ENCODE results near the gene TNFRSF18.
A peak's percentile ranks its signal among the peaks of the same experiment; 100 is the strongest.

Gene TNFRSF18

DNA sequence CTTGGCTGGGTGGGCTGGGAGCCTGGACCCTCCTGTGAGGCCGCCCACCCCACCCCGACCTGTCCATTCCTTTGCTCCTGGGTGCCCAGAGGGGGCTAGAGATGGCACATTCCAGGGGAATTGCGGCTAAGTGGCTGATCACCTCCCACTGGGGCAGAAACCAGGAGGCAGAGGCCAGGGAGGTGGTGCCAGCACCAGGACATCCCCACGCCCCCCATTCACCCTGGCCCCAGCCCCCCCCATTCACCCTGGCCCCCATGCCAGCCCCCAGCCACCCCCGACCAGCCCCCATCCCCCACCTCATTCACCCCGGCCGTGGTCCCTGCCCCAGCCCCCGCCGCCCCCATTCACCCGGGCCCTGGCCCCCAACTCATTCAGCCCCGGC lies 33.9 kb upstream of the TNFRSF18 start:
- DNase-seq = no peak

DNA sequence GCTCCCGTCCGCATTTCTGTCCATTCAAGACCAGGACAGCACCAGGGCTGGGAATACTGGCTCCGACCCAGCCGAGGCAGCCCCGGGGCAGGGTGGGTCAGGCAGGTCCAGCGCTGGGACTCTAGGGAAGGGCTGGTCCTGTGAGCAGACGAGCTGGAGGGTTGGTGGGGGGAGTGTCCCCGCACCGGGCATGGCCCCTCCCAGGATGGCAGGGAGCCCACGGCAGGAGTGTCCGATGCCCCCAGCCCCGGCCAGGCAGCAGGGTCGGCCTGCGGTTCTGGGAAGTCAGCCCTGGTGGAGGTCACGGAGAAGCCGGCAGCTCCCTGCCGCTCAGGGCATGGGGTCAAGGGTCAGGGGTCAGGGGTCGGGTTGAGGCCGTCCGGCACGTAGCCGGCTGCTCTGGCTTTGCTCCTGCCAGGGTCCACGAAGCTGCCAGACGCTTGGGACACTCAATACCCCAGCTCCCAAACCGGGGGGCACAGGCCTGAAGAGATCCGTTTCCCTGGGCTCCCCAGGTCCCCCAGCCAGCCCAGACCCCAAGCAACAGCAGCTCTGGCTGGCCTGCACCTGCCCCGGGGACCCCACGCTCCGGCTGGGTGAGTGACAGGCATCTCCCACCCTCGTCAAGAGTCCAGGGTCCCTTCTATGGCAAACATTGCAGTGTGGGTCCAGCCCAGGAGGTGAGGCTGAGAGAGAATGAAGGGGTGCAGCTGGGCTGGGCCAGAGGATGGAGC lies 33.4 kb upstream of the TNFRSF18 start:
- DNase-seq = no peak

DNA sequence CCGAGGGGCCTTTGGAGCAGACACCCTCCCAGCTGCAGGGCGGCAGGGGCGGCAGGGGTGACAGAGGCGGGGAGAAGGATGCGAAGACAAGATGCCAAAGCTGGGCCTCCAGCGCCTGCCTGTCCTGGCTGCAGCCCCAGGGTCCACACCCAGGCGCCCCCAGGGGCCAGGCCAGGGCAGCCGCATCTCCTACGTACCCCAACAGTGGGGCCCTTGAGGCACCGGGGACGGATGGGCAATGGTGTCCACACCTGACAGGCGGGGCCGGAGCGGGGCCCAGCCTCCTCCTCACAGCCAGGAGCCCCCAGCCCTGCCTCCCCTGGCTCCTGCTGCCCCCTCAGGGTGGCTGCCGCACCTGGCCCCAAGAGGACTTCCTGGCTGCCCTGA lies 32.8 kb upstream of the TNFRSF18 start:
- no peak for DNase-seq

DNA sequence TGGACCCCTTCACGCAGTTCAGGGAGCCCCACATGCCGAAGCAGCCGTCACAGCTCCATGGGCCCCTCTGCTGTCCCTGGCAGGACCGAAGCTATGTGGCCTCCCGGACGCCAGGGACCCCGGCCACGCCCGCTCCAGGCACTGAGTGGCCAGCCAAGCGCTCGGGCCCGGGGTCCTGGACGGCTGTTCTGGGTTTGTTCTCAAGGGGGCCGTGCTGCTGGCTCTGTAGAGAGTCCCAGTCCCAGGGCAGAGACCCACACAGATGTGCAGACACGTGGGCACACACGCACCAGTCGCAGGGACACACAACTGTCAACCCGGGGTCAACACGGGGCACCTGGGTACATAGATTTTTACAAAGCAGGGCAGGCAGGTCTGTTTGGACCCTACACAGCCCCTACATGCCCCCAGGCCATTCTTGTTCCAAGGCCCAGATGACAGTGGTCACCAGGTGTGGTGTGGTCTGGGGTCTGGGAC lies 32.3 kb upstream of the TNFRSF18 start:
- no peak for DNase-seq

DNA sequence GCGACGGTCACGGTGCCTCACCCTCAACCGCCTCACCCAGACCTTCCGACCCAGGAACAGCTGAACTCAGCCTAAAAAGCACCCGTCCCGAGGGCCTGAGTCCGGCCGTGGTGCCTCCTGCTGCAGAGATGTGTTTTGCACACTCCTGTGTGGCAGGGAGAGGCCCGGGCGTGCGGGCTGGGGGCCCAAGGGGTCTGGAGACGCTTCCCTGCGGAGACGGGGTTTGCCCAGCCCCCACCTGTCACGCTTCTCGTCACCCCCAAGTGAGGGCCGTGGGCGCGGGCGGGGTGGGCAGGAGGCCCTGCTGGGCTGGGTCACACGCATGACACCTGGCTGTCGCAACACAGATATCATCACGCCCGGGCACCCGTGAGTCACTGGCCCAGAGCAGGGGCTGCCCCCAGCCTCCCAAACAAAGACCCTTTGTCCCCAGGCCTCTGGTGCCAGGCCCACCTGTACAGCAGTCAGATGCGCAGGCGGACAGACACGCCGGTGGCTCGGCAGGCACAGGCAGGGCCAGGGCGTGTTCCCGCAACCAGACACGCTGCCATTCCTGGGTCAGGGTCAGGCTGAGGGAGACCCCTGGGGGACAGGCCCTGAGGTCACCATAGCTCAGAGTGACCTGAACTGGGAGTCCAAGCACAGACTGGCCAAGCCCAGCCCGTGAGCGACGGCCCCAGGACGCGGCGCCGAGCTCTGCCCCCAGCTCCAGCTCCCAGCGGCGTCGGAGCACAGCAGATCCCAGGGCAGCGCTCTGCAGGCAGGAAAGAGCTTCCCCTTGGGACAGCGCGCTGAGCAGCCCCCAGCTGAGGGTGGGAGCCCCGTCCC lies 31.7 kb upstream of the TNFRSF18 start:
- DNase-seq = no peak

DNA sequence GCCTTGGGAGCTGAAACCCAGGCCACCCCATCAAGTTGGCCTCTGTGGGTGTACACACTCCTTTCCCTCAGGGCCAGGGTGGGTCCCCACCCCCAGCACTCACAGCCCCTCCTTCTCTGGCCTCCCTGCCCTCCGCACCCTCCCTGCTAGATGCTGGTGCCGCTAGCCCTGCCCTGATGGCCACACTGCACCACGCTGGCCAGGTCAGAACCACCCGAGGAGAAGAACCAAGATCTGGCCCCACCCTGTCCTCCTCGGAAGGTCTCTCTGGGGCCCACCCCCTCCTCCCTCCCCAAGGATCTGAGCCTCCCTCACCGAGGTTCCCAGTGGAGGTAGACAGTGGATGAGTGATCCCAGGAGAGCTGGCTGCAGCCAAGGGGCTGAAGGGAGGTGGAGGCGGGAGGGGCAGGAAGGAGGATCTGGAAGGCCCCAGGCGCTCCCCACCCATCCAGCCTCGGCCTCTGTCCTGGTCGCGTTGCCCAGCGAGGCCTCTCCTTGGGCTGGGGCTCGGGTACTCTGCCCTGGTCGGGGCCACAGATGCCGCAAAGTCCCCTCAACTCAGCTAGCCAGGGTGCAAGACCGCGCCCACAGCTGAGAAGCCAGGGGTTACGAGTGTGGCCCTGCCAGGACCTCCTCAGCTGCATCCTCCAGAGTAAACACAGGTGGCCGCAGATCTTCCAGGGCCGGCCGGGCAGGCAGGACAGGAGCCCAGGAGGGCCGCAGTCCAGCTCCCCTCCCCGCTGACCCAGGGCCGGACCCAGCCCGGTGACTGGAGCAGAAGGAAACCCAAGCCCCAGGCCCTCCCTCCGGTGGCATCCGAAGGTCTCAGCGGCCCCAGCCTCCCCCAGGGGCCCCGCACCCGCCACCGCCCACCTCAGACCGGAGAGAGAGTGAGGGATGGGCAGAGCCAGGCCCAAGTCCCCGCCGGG lies 30.8 kb upstream of the TNFRSF18 start:
- DNase-seq = no peak

DNA sequence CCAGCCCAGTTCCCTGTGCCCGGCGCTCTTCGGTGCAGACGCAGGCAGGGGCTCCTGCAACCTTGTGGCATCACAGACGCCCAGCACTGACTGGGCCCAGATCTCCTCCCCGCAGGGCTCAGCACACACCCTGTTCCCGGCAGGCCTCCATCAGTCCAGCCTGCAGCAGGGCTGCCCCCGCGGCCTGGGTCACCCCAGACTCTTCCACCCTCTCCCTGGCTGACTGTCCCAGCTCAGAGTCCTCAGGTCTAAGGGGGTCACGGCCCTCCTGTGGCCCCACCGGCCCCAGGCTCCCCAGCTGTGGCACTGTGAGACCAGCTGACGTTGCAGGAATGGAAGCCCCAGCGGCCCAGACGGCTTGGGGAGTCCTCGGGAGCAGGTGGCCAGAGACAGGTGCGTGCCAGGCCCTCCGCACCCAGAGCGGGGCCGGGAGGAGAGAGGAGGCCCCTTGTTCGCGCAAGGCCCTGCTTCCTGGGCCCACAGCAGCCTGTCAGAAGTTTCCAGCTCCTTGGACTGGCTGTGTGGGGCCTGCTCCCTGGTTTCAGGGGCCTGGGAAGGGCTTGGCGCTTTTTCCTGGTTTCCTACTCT lies 29.9 kb upstream of the TNFRSF18 start:
- DNase-seq = no peak

DNA sequence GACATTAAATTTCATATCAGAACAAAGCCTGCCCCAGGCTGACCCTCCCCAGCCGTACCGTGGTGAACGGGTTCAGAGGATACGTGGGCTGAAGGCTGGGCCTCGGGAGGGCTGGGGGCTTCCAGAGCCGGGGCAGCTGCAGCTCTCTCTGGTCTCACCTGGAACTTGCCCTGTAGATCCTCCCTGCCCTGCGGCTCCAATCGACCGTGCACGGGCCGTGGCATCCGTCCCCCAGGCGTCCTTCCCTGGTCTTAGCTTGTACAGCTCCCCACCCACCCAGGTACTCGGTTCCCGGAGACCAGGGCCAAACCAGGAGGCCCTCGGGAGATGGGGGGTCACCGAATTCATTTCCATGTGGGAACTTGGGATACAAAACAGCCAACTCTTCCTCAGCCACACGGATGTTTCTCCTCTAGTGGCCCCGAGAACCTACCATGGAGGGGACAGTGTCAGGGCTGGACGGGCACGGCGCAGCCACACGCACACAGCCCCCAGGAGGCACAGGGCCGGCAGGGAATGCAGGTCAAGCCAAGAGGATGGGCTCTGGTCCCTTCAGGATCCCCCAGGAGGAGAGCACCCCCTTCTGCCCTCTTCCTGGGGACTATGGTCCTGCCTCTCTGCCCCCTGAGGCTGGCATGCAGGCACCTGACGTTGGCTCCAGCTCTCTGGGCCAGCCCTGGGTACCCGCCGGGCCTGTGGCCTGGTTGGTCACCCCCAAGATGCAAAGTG lies 28.8 kb upstream of the TNFRSF18 start:
- DNase-seq = no peak

DNA sequence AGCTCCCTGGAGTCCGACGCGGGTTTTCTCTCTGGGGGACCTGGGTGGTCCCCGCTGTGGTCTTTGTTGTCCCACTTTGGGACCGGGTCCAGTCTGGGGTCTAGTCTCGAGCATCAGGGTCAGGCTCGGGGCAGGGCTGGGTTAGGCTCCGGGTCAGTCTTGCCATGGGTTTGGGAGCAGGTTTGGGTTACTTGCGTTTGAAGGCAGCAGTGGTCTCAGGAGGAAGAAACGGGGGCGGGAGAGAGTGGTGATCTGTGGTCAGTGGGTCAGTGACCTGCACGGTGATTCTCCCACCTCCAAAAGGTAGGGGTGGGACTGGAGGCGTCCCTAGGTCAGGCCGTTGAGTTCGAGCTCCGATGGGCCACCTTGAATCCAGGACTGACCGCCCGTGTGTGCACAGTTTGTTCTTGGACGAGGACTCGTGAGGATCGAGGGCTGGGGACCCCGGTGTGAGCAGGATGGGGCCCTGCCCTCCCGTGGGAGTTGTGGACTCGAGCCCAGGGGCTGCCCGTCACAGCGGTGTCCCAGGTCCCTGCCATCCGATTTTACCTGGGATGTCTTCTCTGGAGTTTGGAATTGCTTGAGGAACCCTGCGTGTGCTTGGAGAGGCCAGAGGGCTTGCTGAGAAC lies 27.9 kb upstream of the TNFRSF18 start:
- no peak for DNase-seq

DNA sequence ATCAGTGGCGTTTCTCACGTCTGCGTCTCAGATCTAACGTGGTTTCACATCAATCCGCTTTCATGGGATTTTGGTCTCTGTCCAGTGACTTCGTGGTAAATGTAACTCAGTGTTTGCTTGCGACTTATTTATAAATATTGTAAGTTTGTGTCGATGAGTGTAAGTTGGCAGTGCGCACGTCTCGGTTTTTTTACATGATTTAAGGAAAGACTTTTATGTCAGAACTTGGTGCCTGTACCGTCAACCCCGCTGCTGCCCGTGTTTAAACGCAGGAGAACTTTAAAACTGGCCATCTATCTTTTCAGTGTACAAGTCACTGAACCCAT lies 27.1 kb upstream of the TNFRSF18 start:
- DNase-seq = no peak

DNA sequence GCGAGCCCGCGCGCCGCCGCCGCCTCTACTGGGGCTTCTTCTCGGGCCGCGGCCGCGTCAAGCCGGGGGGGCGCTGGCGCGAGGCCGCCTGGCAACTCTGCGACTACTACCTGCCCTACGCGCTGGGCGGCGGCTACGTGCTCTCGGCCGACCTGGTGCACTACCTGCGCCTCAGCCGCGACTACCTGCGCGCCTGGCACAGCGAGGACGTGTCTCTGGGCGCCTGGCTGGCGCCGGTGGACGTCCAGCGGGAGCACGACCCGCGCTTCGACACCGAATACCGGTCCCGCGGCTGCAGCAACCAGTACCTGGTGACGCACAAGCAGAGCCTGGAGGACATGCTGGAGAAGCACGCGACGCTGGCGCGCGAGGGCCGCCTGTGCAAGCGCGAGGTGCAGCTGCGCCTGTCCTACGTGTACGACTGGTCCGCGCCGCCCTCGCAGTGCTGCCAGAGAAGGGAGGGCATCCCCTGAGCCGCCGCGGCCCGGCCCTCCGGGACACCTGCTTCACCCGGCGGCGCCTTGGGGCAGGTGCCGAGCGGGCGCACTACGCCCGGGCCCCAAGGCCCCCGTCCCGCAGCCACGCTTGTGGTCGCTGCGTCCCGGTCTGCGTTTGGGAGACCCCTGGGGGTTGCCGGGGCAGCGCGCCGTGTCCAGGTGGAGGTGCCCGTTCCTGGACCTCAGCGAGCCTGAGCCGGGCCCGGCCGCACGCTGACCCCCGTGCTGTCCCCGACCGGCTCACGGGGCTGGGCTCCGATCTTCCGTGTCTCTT lies 26.6 kb upstream of the TNFRSF18 start:
- DNase-seq = no peak

DNA sequence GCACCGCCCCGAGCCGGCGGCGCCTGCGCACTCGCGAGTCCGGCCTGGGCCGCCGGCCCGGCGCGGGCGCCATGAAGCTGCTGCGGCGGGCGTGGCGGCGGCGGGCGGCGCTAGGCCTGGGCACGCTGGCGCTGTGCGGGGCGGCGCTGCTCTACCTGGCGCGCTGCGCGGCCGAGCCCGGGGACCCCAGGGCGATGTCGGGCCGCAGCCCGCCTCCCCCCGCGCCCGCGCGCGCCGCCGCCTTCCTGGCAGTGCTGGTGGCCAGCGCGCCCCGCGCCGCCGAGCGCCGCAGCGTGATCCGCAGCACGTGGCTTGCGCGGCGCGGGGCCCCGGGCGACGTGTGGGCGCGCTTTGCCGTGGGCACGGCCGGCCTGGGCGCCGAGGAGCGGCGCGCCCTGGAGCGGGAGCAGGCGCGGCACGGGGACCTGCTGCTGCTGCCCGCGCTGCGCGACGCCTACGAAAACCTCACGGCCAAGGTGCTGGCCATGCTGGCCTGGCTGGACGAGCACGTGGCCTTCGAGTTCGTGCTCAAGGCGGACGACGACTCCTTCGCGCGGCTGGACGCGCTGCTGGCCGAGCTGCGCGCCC lies 25.9 kb upstream of the TNFRSF18 start, which contains the start of gene B3GALT6:
Gene B3GALT6 (plus strand): TSS at position 30 of the 588 bp plus-strand sequence. CDS start 42 bp downstream, at position 72.
- DNase-seq = no peak

DNA sequence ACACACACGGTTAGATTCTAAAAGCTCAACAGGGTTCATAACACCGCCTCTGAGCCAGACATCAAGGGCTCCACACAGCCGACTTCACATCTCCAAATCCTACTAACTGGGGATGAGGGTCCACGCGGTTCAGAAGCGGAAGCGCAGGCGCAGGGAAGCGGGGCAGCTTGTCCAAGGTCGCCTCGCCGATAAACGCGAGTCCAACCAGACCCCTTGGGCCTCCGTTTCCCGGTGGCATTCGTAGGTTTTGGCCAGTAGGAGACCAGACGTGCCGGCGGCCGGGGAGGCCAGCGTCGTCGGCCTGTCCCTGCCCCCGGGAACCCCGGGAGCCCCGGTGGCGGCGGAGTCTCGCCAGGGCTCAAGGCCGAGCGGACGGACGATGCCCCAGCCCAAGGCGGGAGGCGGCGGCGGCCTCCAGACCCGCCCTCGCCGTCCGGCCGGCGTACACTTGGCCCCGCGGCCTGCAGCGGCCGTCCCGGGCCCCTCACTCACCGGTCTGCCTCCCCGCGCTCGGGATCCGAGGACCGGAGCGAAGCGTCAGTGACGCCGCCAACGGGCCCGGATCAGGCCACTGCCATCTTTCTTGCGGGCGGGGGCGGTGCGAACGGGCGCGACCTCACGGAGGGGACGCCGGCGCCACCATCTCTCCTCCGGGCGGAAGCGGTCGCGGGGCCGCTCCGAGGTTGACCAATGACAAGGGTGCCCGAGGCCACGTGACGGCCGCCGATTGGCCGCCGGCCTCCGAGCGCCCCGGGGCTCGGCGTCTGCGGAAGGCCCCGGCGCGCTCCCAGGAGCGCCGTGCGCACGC lies 25.2 kb upstream of the TNFRSF18 start, which contains the start of gene SDF4:
Gene SDF4 (minus strand): TSS at position 602 of the 808 bp plus-strand sequence. CDS start 3,229 bp downstream, outside the sequence.
- DNase-seq = peak; percentile 96 to 97

DNA sequence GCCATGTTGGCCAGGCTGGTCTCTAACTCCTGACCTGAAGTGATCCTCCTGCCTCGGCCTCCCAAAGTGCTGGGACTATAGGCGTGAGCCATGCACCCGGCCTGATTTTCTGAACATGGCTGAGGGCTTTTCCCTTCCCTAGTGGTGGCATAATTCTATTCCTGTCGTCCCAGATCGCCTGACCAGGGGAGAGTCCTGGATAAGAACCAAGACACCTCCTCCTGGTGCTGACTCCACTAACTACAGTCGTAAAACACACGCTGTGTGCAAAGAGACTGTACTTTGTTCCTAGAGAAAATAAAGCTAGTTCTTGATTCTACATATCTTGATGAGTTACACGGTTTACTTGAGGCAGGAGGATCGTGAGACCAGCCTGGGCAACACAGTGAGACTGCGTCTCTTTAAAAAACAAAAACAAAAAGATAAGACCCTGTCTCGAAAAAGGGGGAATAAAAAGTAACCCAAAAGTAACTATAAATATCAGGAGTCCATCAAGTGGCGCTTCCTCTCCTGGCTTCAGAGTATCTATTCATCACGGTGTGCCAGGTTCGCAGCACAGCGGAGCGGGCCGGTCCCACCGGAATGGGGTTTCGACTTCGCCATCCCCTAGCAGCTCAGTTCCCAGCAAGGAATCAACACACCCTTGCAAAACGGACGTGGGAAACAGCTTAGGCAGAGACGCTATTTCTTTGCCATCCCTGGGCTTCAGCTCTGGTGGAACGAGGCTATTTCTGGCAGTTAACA lies 24.4 kb upstream of the TNFRSF18 start:
- DNase-seq = no peak

DNA sequence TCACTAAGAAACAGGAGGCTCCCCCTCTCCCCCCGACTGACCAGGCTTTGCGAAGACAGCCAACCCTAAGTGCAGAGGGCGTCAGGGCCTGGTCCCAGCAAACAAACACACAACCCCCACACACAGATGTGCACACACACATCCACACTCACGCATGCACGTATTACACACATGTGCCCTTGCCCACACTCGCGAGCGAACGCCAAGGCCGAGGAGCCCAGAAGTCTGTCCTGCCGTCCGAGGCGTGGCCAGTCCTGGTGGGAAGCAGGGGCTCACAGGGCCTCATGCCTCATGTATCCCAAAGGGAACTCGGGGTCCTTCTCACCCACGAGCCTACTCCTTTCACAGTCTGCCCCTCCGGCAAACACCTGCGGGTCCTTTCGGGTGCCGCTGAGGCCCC lies 23.4 kb upstream of the TNFRSF18 start:
- DNase-seq = no peak

DNA sequence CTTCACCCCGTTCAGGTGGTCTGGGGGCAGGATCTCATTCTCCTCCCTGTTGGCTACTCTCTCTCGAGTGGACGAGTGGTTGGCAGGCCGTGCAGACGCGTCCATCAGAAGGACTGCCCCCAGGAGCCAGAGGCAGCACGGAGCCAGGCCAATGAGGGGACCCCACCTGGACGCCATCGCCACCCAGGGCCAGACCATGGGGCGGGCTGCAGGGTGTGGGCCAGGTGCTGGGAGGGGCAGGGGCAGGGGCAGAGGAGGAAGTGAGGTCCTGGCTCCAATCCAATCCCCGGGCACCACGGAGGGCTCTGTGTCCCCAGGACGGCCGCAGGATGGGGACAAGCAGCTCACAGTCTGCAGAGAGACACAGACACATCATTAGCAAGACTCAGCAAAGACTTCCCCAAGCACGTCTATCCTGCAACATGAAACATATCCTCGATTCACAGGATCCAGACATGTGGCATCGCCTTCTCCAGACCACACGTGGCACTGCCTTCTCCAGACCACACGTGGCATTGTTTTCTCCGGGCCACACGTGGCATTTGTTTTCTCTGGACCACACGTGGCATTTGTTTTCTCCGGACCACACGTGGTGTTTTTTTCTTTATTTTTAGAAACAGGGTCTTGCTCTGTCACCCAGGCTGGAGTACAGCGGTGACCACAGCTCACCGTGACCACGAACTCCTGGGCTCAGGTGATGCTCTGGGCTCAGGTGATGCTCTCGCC lies 22.4 kb upstream of the TNFRSF18 start:
- DNase-seq = no peak

DNA sequence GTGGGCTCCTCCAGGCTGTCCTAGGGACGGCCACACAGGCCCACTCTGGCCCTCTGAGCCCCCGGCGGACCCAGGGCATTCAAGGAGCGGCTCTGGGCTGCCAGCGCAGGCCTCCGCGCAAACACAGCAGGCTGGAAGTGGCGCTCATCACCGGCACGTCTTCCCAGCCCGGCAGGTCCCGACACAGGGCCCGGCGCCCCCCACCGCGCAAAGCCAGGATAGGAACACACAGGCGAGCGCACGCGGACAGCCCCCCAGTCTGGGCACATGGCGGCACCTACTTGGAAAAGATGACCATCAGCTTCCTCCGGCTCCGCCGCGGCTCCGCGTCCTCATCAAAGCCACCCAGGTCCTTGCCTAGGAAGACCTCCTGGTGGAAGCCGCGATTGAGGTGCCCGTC lies 21.8 kb upstream of the TNFRSF18 start:
- DNase-seq = no peak

DNA sequence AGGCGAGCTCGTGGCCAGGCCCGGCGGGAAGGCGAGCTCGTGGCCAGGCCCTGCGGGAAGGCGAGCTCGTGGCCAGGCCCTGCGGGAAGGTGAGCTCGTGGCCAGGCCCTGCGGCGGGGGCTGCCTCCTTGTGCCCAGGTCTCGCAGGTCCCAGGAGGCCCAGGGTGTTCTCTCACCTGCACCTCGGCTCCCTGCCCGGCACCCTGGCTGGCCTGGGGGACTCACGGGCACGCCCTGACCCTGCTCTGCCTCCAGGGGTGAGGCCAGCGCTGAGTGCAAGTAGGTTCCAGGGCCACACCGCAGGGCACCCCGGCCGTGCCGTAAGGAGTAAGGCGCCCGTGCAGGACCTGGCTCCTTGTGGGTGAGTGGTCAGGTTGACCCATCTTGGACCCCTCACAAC lies 21.0 kb upstream of the TNFRSF18 start:
- DNase-seq = no peak

Data from activated T-cell treated with anti-CD3 and anti-CD28 coated beads, Interleukin-2, amount 50 U/mL, for 48 hours (primary cell).